ENCODE results near the gene EXTL1.
A peak's percentile ranks its signal among the peaks of the same experiment; 100 is the strongest.
"Not testable (repeated sequence)": the region's sequence is repeated elsewhere in the genome, so short reads cannot be mapped to it uniquely, and the experiment has no call there.

EXTL1 gene

GRCh38 chr1:26021647-26022403, at the start of gene EXTL1:
EXTL1 (plus strand) TSS chr1:26021775; CDS start chr1:26022647, 872 bp downstream.
- no peaks in the 10 kb centered on the region for H3K9me3 ChIP-seq (ENCODE audit: control insufficient read depth, insufficient read depth, low read length)
- H3K9ac ChIP-seq (ENCODE audit: low read depth, low read length): peak within 1 kb of the TSS; percentile 21; the same call in 1 of the 2 replicates
- H3K36me3 ChIP-seq (ENCODE audit: insufficient read depth, low read length): no peaks in the 10 kb centered on the region
- H3K4me1 ChIP-seq (ENCODE audit: insufficient read depth, low read length): peaks cover 14% of the 10 kb centered on the region

- Histone ChIP-seq H3K9ac (ENCODE audit: low read depth, low read length) (no peak overlapping the region), H3K36me3 (ENCODE audit: insufficient read depth, low read length) (peaks cover 10% of the 10 kb centered on the region), H3K4me1 (ENCODE audit: insufficient read depth, low read length) (no peaks in the 10 kb centered on the region)
Observed at GRCh38 chr1:25971811-25972180, 49.8 kb upstream of the EXTL1 start.

GRCh38 chr1:25973610-25974321, 47.8 kb upstream of the EXTL1 start:
- Histone ChIP-seq H3K9ac (ENCODE audit: low read depth, low read length) (no peak overlapping the region), H3K4me1 (ENCODE audit: insufficient read depth, low read length) (no peaks in the 10 kb centered on the region), H3K9me3 (ENCODE audit: control insufficient read depth, insufficient read depth, low read length) (no peaks in the 10 kb centered on the region), H3K36me3 (ENCODE audit: insufficient read depth, low read length) (peaks cover 7% of the 10 kb centered on the region; the same call in 1 of the 2 replicates)

More at GRCh38 chr1:25971811-25972180, 49.8 kb upstream of the EXTL1 start:
- H3K9me3 ChIP-seq (ENCODE audit: control insufficient read depth, insufficient read depth, low read length): no peaks in the 10 kb centered on the region

- Histone ChIP-seq H3K36me3 (ENCODE audit: insufficient read depth, low read length) (no peaks in the 10 kb centered on the region), H3K9ac (ENCODE audit: low read depth, low read length) (no peak overlapping the region), H3K9me3 (ENCODE audit: control insufficient read depth, insufficient read depth, low read length) (no peaks in the 10 kb centered on the region), H3K4me1 (ENCODE audit: insufficient read depth, low read length) (no peaks in the 10 kb centered on the region)
Observed at GRCh38 chr1:25977801-25978200, 43.8 kb upstream of the EXTL1 start.

GRCh38 chr1:25978403-25978802, 43.2 kb upstream of the EXTL1 start:
- no peaks in the 10 kb centered on the region for H3K36me3 ChIP-seq (ENCODE audit: insufficient read depth, low read length)
- H3K9me3 ChIP-seq (ENCODE audit: control insufficient read depth, insufficient read depth, low read length): no peaks in the 10 kb centered on the region
- H3K9ac ChIP-seq (ENCODE audit: low read depth, low read length): no peak overlapping the region
- H3K4me1 ChIP-seq (ENCODE audit: insufficient read depth, low read length): no peaks in the 10 kb centered on the region

- Histone ChIP-seq H3K9me3 (ENCODE audit: control insufficient read depth, insufficient read depth, low read length) (no peaks in the 10 kb centered on the region), H3K9ac (ENCODE audit: low read depth, low read length) (no peak overlapping the region), H3K4me1 (ENCODE audit: insufficient read depth, low read length) (no peaks in the 10 kb centered on the region), H3K36me3 (ENCODE audit: insufficient read depth, low read length) (peaks cover 6% of the 10 kb centered on the region; the same call in 1 of the 2 replicates)
Observed at GRCh38 chr1:25979210-25979609, 42.4 kb upstream of the EXTL1 start.

- peaks cover 10% of the 10 kb centered on the region for H3K36me3 ChIP-seq (ENCODE audit: insufficient read depth, low read length)
- no peak overlapping the region for H3K9ac ChIP-seq (ENCODE audit: low read depth, low read length)
- no peaks in the 10 kb centered on the region for H3K9me3 ChIP-seq (ENCODE audit: control insufficient read depth, insufficient read depth, low read length)
- H3K4me1 ChIP-seq (ENCODE audit: insufficient read depth, low read length): no peaks in the 10 kb centered on the region
Observed at GRCh38 chr1:25985171-25985570, 36.4 kb upstream of the EXTL1 start.

GRCh38 chr1:25985670-25986069, 35.9 kb upstream of the EXTL1 start:
- no peaks in the 10 kb centered on the region for H3K9me3 ChIP-seq (ENCODE audit: control insufficient read depth, insufficient read depth, low read length)
- no peak overlapping the region for H3K9ac ChIP-seq (ENCODE audit: low read depth, low read length)
- H3K4me1 ChIP-seq (ENCODE audit: insufficient read depth, low read length): no peaks in the 10 kb centered on the region
- peaks cover 10% of the 10 kb centered on the region for H3K36me3 ChIP-seq (ENCODE audit: insufficient read depth, low read length)

- not testable (repeated sequence) for H3K9ac ChIP-seq (ENCODE audit: low read depth, low read length); H3K9me3 ChIP-seq (ENCODE audit: control insufficient read depth, insufficient read depth, low read length); H3K4me1 ChIP-seq (ENCODE audit: insufficient read depth, low read length); H3K36me3 ChIP-seq (ENCODE audit: insufficient read depth, low read length)
Observed at GRCh38 chr1:25986773-25987172, 34.8 kb upstream of the EXTL1 start.

- Histone ChIP-seq H3K4me1 (ENCODE audit: insufficient read depth, low read length) (no peaks in the 10 kb centered on the region; the same call in 1 of the 2 replicates), H3K9me3 (ENCODE audit: control insufficient read depth, insufficient read depth, low read length) (no peaks in the 10 kb centered on the region), H3K9ac (ENCODE audit: low read depth, low read length) (no peak overlapping the region), H3K36me3 (ENCODE audit: insufficient read depth, low read length) (peaks cover 10% of the 10 kb centered on the region)
Observed at GRCh38 chr1:25987951-25988350, 33.6 kb upstream of the EXTL1 start.

GRCh38 chr1:25989440-25990234, 31.9 kb upstream of the EXTL1 start:
- Histone ChIP-seq H3K4me1 (ENCODE audit: insufficient read depth, low read length) (no peaks in the 10 kb centered on the region; the same call in 1 of the 2 replicates), H3K9me3 (ENCODE audit: control insufficient read depth, insufficient read depth, low read length) (no peaks in the 10 kb centered on the region), H3K9ac (ENCODE audit: low read depth, low read length) (no peak overlapping the region), H3K36me3 (ENCODE audit: insufficient read depth, low read length) (no peaks in the 10 kb centered on the region; the same call in 1 of the 2 replicates)

- no peaks in the 10 kb centered on the region; the same call in 1 of the 2 replicates for H3K4me1 ChIP-seq (ENCODE audit: insufficient read depth, low read length)
- no peaks in the 10 kb centered on the region for H3K9me3 ChIP-seq (ENCODE audit: control insufficient read depth, insufficient read depth, low read length)
- H3K9ac ChIP-seq (ENCODE audit: low read depth, low read length): no peak overlapping the region
- no peaks in the 10 kb centered on the region; the same call in 1 of the 2 replicates for H3K36me3 ChIP-seq (ENCODE audit: insufficient read depth, low read length)
Observed at GRCh38 chr1:25990251-25990650, 31.3 kb upstream of the EXTL1 start.

- Histone ChIP-seq H3K9ac (ENCODE audit: low read depth, low read length) (no peak overlapping the region), H3K36me3 (ENCODE audit: insufficient read depth, low read length) (no peaks in the 10 kb centered on the region; the same call in 1 of the 2 replicates), H3K4me1 (ENCODE audit: insufficient read depth, low read length) (no peaks in the 10 kb centered on the region; the same call in 1 of the 2 replicates), H3K9me3 (ENCODE audit: control insufficient read depth, insufficient read depth, low read length) (no peaks in the 10 kb centered on the region)
Observed at GRCh38 chr1:25990702-25991395, 30.7 kb upstream of the EXTL1 start.

All from ES-I3 (cell line).